PFSK-1 (cell line): ENCODE data around the gene SLC2A1.

ENCODE experiments used
- FOXP2 ChIP-seq: optimal IDR thresholded peaks from 2 replicates; pipeline ENCODE3; 2011; ENCODE audit warnings: borderline replicate concordance, control low read depth, inconsistent platforms; ENCODE audit not compliant: insufficient read depth; ENCODE audit errors: extremely low read length, extremely low read depth
- POLR2AphosphoS5 ChIP-seq: IDR thresholded peaks from 2 replicates; pipeline ENCODE4 v1.6.1; 2012; ENCODE audit warnings: low read depth, mild to moderate bottlenecking, control low read depth, low read length, moderate library complexity
- REST ChIP-seq, 2 experiments: IDR thresholded peaks; 2 replicates each; pipeline versions ENCODE4 v1.6.1 to v1.8.0; 2011 to 2012; ENCODE audit warnings: low read depth in 2 of 2, low read length in 2 of 2, control low read depth in 1 of 2, inconsistent platforms in 1 of 2, mild to moderate bottlenecking in 1 of 2, moderate library complexity in 1 of 2; ENCODE audit not compliant: insufficient read depth in 1 of 2
- SIN3A ChIP-seq: IDR thresholded peaks from 2 replicates; pipeline ENCODE4 v1.6.1; 2012; ENCODE audit warnings: mild to moderate bottlenecking, low read length, moderate library complexity, borderline replicate concordance; ENCODE audit not compliant: insufficient read depth
- TAF1 ChIP-seq: IDR thresholded peaks from 2 replicates; pipeline ENCODE4 v1.6.1; 2012; ENCODE audit warnings: low read length, control low read depth, borderline replicate concordance; ENCODE audit not compliant: insufficient read depth

SLC2A1 gene

GRCh38 chr1:42977653-42978052 lies 19.0 kb upstream of the SLC2A1 start:
- TF ChIP-seq SIN3A (no peak), REST (IDR thresholded peaks at IDR 0.05; ENCODE audit: insufficient read depth in 1 of 2, low read depth in 2 of 2, low read length in 2 of 2) (no peak), FOXP2 (no peak), TAF1 (no peak), POLR2AphosphoS5 (no peak)

- no peak for TF ChIP-seq REST (IDR thresholded peaks at IDR 0.05; ENCODE audit: insufficient read depth in 1 of 2, low read depth in 2 of 2, low read length in 2 of 2)
- TF ChIP-seq POLR2AphosphoS5, result no peak
- no peak for TF ChIP-seq SIN3A
- no peak for TF ChIP-seq FOXP2
- no peak for TF ChIP-seq TAF1
Measured at GRCh38 chr1:42975561-42976225, 17.0 kb upstream of the SLC2A1 start.

- no peak for TF ChIP-seq REST (IDR thresholded peaks at IDR 0.05; ENCODE audit: insufficient read depth in 1 of 2, low read depth in 2 of 2, low read length in 2 of 2)
- TF ChIP-seq TAF1, result no peak
- TF ChIP-seq FOXP2, result no peak
- no peak for TF ChIP-seq SIN3A
- no peak for TF ChIP-seq POLR2AphosphoS5
Measured at GRCh38 chr1:42974767-42975437, 16.2 kb upstream of the SLC2A1 start.

GRCh38 chr1:42973799-42974198 lies 15.1 kb upstream of the SLC2A1 start:
- TF ChIP-seq REST (IDR thresholded peaks at IDR 0.05; ENCODE audit: insufficient read depth in 1 of 2, low read depth in 2 of 2, low read length in 2 of 2), result no peak
- TF ChIP-seq SIN3A, result no peak
- no peak for TF ChIP-seq POLR2AphosphoS5
- no peak for TF ChIP-seq FOXP2
- TF ChIP-seq TAF1, result no peak
